K562 (cell line): Measurements from ENCODE around the gene SMURF1. TPM values are rescaled to one million over a fixed set of nuclear protein-coding genes. Genes with fewer than 3 reads are reported as not detected.

Experiments
- ATAC-seq: fragments of 200-7000 bp; cut with Tn5 transposase; 3 replicates; pipeline ENCODE4 v1.9.1; 2020; ENCODE audit warnings: moderate library complexity
- BruUV-seq: library from RNA; stranded (reverse); fragments of 400-500 nt; replicated peaks from 2 replicates; lab custom pipeline; 2021; lab: Mats Ljungman, UMichigan
- CTCF ChIA-PET: fragments of 300-600 bp; formaldehyde crosslinking; extraction: SDS; loops from one replicate; lab custom pipeline; 2021; ENCODE audit warnings: low intra/inter-chr PET ratio; lab: Yijun Ruan, JAX
- POLR2A ChIA-PET: fragments of 300-600, 350-650 bp; sonication (Branson Sonifier 250); formaldehyde crosslinking; extraction: SDS; loops from one replicate; lab custom pipeline; 2021; ENCODE audit warnings: antibody characterized with exemption, inconsistent platforms; lab: Yijun Ruan, JAX
- DNase-seq, 4 experiments: peaks; one replicate each; pipeline versions ENCODE4 v3.0.0 to v3.0.0-alpha.2; 2011 to 2018; ENCODE audit warnings: low spot score in 3 of 4, mixed read lengths in 3 of 4; ENCODE audit errors: extremely low read depth in 1 of 4
- FAIRE-seq: peaks from 2 replicates; lab custom pipeline; 2011; peaks lifted over from hg19 to GRCh38; lab: Jason Lieb, UNC
- H2AFZ ChIP-seq: 2 replicates; pipeline ENCODE4 v1.6.0; 2011; ENCODE audit warnings: low read depth, low read length, control low read depth, inconsistent platforms
- H3K27ac ChIP-seq: fragments of 200-600 bp; 3 replicates; pipeline ENCODE4 v1.8.0; 2011; ENCODE audit warnings: low read depth, mild to moderate bottlenecking, control low read depth, inconsistent platforms, low read length, moderate library complexity, mixed read lengths; ENCODE audit errors: extremely low read depth
- H3K27me3 ChIP-seq, 2 experiments: fragments of 300-600 bp in 1 of 2; 2 replicates in 1 of 2; 3 replicates in 1 of 2; pipeline versions ENCODE4 v1.6.0 to v1.8.0; 2011; ENCODE audit warnings: inconsistent platforms in 2 of 2, low read length in 2 of 2, mild to moderate bottlenecking in 1 of 2, mixed read lengths in 1 of 2, moderate library complexity in 1 of 2; ENCODE audit not compliant: control insufficient read depth in 2 of 2, insufficient read depth in 2 of 2
- H3K36me3 ChIP-seq: fragments of 300-600 bp; 3 replicates; pipeline ENCODE4 v1.8.0; 2011; ENCODE audit warnings: mild to moderate bottlenecking, low read length, inconsistent platforms; ENCODE audit not compliant: control insufficient read depth, insufficient read depth
- H3K4me1 ChIP-seq, 2 experiments: fragments of 200-600 bp in 1 of 2; replicated peaks in 1 of 2; 2 replicates in 1 of 2; 3 replicates in 1 of 2; pipeline versions ENCODE4 v1.5.1 to v1.8.0; 2011; ENCODE audit warnings: inconsistent platforms in 2 of 2, low read length in 2 of 2, mild to moderate bottlenecking in 1 of 2, mixed read lengths in 1 of 2, moderate library complexity in 1 of 2; ENCODE audit not compliant: control insufficient read depth in 2 of 2, insufficient read depth in 2 of 2
- H3K4me2 ChIP-seq: 2 replicates; pipeline ENCODE4 v1.6.1; 2011; ENCODE audit warnings: low read length, control low read depth, inconsistent platforms, mixed read lengths; ENCODE audit not compliant: insufficient read depth
- H3K4me3 ChIP-seq: fragments of 200-600 bp; sonication (generic), shearing (Covaris generic); 2 replicates; pipeline ENCODE4 v1.5.1; 2016; ENCODE audit warnings: control low read depth, inconsistent platforms
- H3K79me2 ChIP-seq: fragments of 200-600 bp; 3 replicates; pipeline ENCODE4 v1.8.0; 2011; ENCODE audit warnings: low read length, inconsistent platforms; ENCODE audit not compliant: control insufficient read depth, insufficient read depth
- H3K9ac ChIP-seq, 2 experiments: 2 replicates each; pipeline versions ENCODE4 v1.6.0 to v1.6.1; 2011; ENCODE audit warnings: low read depth in 2 of 2, low read length in 2 of 2, control low read depth in 1 of 2, inconsistent platforms in 1 of 2, mild to moderate bottlenecking in 1 of 2, mixed read lengths in 1 of 2; ENCODE audit not compliant: insufficient read depth in 1 of 2
- H3K9me1 ChIP-seq: one replicate; pipeline ENCODE4 v1.6.0; 2011; ENCODE audit warnings: inconsistent platforms, mild to moderate bottlenecking, low read length, moderate library complexity; ENCODE audit not compliant: control insufficient read depth, insufficient read depth
- H3K9me3 ChIP-seq: replicated peaks from 2 replicates; pipeline ENCODE4 v1.5.1; 2011; ENCODE audit warnings: low read depth, low read length, inconsistent platforms; ENCODE audit not compliant: control insufficient read depth, insufficient read depth
- H4K20me1 ChIP-seq: replicated peaks from 2 replicates; pipeline ENCODE4 v1.6.1; 2011; ENCODE audit warnings: low read length, inconsistent platforms, mixed read lengths; ENCODE audit not compliant: control insufficient read depth, insufficient read depth
- ATF1 ChIP-seq, 2 experiments: fragments of 450-650 bp in 1 of 2; IDR thresholded peaks; 2 replicates each; pipeline ENCODE4 v1.6.1; 2016; ENCODE audit warnings: missing compliant biosample characterization in 1 of 2, missing genetic modification characterization in 1 of 2
- IRF9 ChIP-seq: fragments of 450-650 bp; IDR thresholded peaks from 2 replicates; pipeline ENCODE4 v1.6.1; 2016; ENCODE audit warnings: missing biosample characterization, missing genetic modification characterization
- NCOR1 ChIP-seq: fragments of 450-650 bp; IDR thresholded peaks from 2 replicates; pipeline ENCODE4 v1.6.1; 2016; ENCODE audit warnings: mild to moderate bottlenecking, moderate library complexity
- SMC3 ChIP-seq: conservative IDR thresholded peaks from 2 replicates; pipeline ENCODE4 v1.6.1; 2011; ENCODE audit warnings: low read depth, low read length, improper control_type of control experiment; ENCODE audit not compliant: insufficient read depth
- SNRNP70 ChIP-seq: fragments of 200-400 bp; formaldehyde crosslinking; optimal IDR thresholded peaks from 2 replicates; pipeline ENCODE3; 2017; ENCODE audit warnings: low read depth, low read length
- TBL1XR1 ChIP-seq, 2 experiments: IDR thresholded peaks; 2 replicates each; pipeline ENCODE4 v1.6.1; 2012; ENCODE audit warnings: improper control_type of control experiment in 2 of 2, low read length in 2 of 2, mild to moderate bottlenecking in 1 of 2
- ZBTB17 ChIP-seq: fragments of 450-650 bp; formaldehyde crosslinking; IDR thresholded peaks from 2 replicates; pipeline ENCODE4 v1.4.0; 2020; ENCODE audit warnings: mild to moderate bottlenecking
- ZBTB2 ChIP-seq: fragments of 450-650 bp; IDR thresholded peaks from 2 replicates; pipeline ENCODE4 v1.6.1; 2016; ENCODE audit warnings: antibody characterized with exemption
- ZBTB5 ChIP-seq: fragments of 450-650 bp; IDR thresholded peaks from 2 replicates; pipeline ENCODE4 v1.6.1; 2017; ENCODE audit warnings: antibody characterized with exemption
- ZNF239 ChIP-seq: fragments of 250-450 bp; sonication (Bioruptor Pico); IDR thresholded peaks from 2 replicates; pipeline ENCODE4 v1.4.0; 2020; ENCODE audit warnings: mild to moderate bottlenecking
- WGBS: fragments of 100-300 bp; shearing (Covaris generic); methylation state at CpG from one replicate; pipeline ENCODE4 v1.1.6; 2016; ENCODE audit warnings: low coverage, mixed read lengths; ENCODE audit not compliant: insufficient coverage; ENCODE audit errors: missing lambda C conversion rate; 5-methylcytosine and 5-hydroxymethylcytosine counted together
- in situ Hi-C: fragments of 300-500 bp; cut with MboI; formaldehyde crosslinking; loops from 4 replicates; pipeline ENCODE4 v1.15.0; 2018; ENCODE audit warnings: inconsistent platforms, mixed read lengths
- intact Hi-C: fragments of 100-400 bp; cut with micrococcal nuclease; formaldehyde crosslinking; loops from 2 replicates; pipeline ENCODE4 v1.14.2; 2022
- polyA plus RNA-seq, 8 experiments: library from polyadenylated mRNA; depleted of rRNA in 4 of 8; stranded (reverse) in 5 of 8; unstranded in 3 of 8; fragments of >200 nt; fragmentation: Nextera tagmentation in 2 of 8; fragmentation: Illumina TruSeq in 1 of 8; extraction: Ambion mirVana in 2 of 8; extraction: Trizol in 1 of 8; gene quantifications; 2 replicates each; pipeline versions ENCODE4 v1.2.1 to v1.2.3, GENCODE V29; 2011 to 2014; ENCODE audit warnings: inconsistent platforms in 1 of 8, missing spikeins in 1 of 8
- total RNA-seq, 7 experiments: library from RNA; depleted of rRNA in 6 of 7; stranded (reverse); fragments of >200 nt in 6 of 7; fragmentation: Illumina TruSeq in 2 of 7; extraction: Trizol in 2 of 7; gene quantifications; 2 replicates each; pipeline versions ENCODE4 v1.2.1 to v1.2.3, GENCODE V29; 2011 to 2021; ENCODE audit warnings: low replicate concordance in 1 of 7

Gene SMURF1
- total and polyA plus RNA-seq, 9 of the 15 experiments (the other 6 are each of a cell fraction or from before 2014, with no cell fraction given), result 1.0 to 20.1 (median 12.6) TPM

- TF ChIP-seq IRF9 (tag), result peak; percentile 89
Measured at GRCh38 chr7:99173787-99174186, 29.9 kb upstream of the SMURF1 start (continued).

- BruUV-seq, result no TSS peak
- Histone ChIP-seq H3K4me2 (no peak overlapping the region), H3K9me3 (0 out of 2 replicates have a peak, but pooled peaks cover 3% of the 10 kb centered on the region), H3K79me2 (no peaks in the 10 kb centered on the region), H3K4me3 (no peak overlapping the region), H3K4me1 (no peaks in the 10 kb centered on the region), H2AFZ (no peak overlapping the region), H3K27ac (no peak overlapping the region), H3K9ac (no peak overlapping the region), H4K20me1 (no peaks in the 10 kb centered on the region), H3K27me3 (peaks cover 31 to 59% of the 10 kb centered on the region in 2 experiments), H3K9me1 (no peaks in the 10 kb centered on the region), H3K36me3 (no peaks in the 10 kb centered on the region)
- 0% methylated on average over 4 of the region's 4 CpGs for WGBS
- in situ Hi-C loops, result no loop called here
- POLR2A ChIA-PET, result interaction anchor here (1.0 to 1.2 kb wide), 2 partner anchors 10 to 42 kb away, joined by 3 to 6 read pairs; no protein-coding TSS in a partner anchor
- no peak for DNase-seq
- FAIRE-seq, result no peak
- CTCF ChIA-PET, result no interaction called here
- ATAC-seq, result no peak
- TF ChIP-seq ZBTB2 (no peak), SNRNP70 (no peak), SMC3 (no peak), TBL1XR1 (IDR thresholded peaks at IDR 0.05; ENCODE audit: low read length in 2 of 2) (no peak), ZBTB5 (no peak), ZNF239 (CRISPR knock-in tag) (no peak), ZBTB17 (CRISPR knock-in tag) (no peak), NCOR1 (no peak), ATF1 (CRISPR knock-in tag; IDR thresholded peaks at IDR 0.05) (no peak), ATF1 (tag; IDR thresholded peaks at IDR 0.05) (no peak)
- intact Hi-C loops, result no loop called here
Measured at GRCh38 chr7:99171731-99172130, 27.8 kb upstream of the SMURF1 start.
